DMS79 (cell line): ENCODE results near the gene AGER.
A peak's percentile ranks its signal among the peaks of the same experiment; 100 is the strongest.
"Not testable (repeated sequence)": the region's sequence is repeated elsewhere in the genome, so short reads cannot be mapped to it uniquely, and the experiment has no call there.

Experiments used
- DNase-seq: peaks from one replicate; lab custom pipeline; 2025; lab: John Stamatoyannopoulos, UW

The AGER gene

GRCh38 chr6:32186151-32186840 lies 2.2 kb upstream of the AGER start:
- DNase-seq: not testable (repeated sequence)

- DNase-seq: not testable (repeated sequence)
Measured at GRCh38 chr6:32185681-32186131, 1.7 kb upstream of the AGER start.

- DNase-seq: no peak
Measured at GRCh38 chr6:32183483-32184083, 470 bp downstream of the AGER start.

- no peak for DNase-seq
Measured at GRCh38 chr6:32183030-32183429, 1.0 kb downstream of the AGER start.

- DNase-seq: no peak
Measured at GRCh38 chr6:32182555-32182981, 1.5 kb downstream of the AGER start.

GRCh38 chr6:32181915-32182529 lies 2.0 kb downstream of the AGER start:
- DNase-seq: no peak

GRCh38 chr6:32181148-32181702 lies 2.8 kb downstream of the AGER start:
- no peak for DNase-seq

- no peak for DNase-seq
Measured at GRCh38 chr6:32179766-32180405, 4.2 kb downstream of the AGER start.

- DNase-seq: no peak
Measured at GRCh38 chr6:32178547-32179440, 5.3 kb downstream of the AGER start.

- DNase-seq: peak; percentile 100
Measured at GRCh38 chr6:32177788-32178546, 6.1 kb downstream of the AGER start, which contains the start of gene RNF5. TSS of gene RNF5 (plus strand) at chr6:32178405. CDS start at chr6:32178512, 107 bp downstream.

- DNase-seq: peak; percentile 93
Measured at GRCh38 chr6:32177183-32177787, 6.8 kb downstream of the AGER start.

- DNase-seq: peak; percentile 76
Measured at GRCh38 chr6:32176476-32177182, 7.4 kb downstream of the AGER start.

GRCh38 chr6:32175711-32176475 lies 8.2 kb downstream of the AGER start, which contains the start of gene AGPAT1:
TSS of gene AGPAT1 (minus strand) at chr6:32176084. CDS start at chr6:32171496, 4,588 bp downstream.
- peak; percentile 90 for DNase-seq

GRCh38 chr6:32175322-32175710 lies 8.7 kb downstream of the AGER start:
- DNase-seq: no peak

GRCh38 chr6:32174416-32174815 lies 9.6 kb downstream of the AGER start:
- DNase-seq: no peak

GRCh38 chr6:32173051-32173727 lies 10.9 kb downstream of the AGER start:
- DNase-seq: no peak

GRCh38 chr6:32171234-32171633 lies 12.8 kb downstream of the AGER start:
- no peak for DNase-seq

GRCh38 chr6:32170294-32170693 lies 13.8 kb downstream of the AGER start:
- DNase-seq: no peak
